Measurements from ENCODE around the gene ELMO1. TPM values are rescaled to one million over a fixed set of nuclear protein-coding genes. Genes with fewer than 3 reads are reported as not detected.
A peak's percentile ranks its signal among the peaks of the same experiment; 100 is the strongest.

ELMO1 gene
- total RNA-seq, 1 donor from 2014 or later: 29.4 TPM

- no peak for DNase-seq (ENCODE audit: extremely low spot score, unreplicated experiment)
- peaks cover 4% of the 10 kb centered on the region for H3K9me3 Mint-ChIP-seq
- TF ChIP-seq, protein P1, sequence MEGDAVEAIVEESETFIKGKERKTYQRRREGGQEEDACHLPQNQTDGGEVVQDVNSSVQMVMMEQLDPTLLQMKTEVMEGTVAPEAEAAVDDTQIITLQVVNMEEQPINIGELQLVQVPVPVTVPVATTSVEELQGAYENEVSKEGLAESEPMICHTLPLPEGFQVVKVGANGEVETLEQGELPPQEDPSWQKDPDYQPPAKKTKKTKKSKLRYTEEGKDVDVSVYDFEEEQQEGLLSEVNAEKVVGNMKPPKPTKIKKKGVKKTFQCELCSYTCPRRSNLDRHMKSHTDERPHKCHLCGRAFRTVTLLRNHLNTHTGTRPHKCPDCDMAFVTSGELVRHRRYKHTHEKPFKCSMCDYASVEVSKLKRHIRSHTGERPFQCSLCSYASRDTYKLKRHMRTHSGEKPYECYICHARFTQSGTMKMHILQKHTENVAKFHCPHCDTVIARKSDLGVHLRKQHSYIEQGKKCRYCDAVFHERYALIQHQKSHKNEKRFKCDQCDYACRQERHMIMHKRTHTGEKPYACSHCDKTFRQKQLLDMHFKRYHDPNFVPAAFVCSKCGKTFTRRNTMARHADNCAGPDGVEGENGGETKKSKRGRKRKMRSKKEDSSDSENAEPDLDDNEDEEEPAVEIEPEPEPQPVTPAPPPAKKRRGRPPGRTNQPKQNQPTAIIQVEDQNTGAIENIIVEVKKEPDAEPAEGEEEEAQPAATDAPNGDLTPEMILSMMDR (conservative IDR thresholded peaks at IDR 0.05): no peak
- H3K27ac Mint-ChIP-seq: no peak overlapping the region
- no peak overlapping the region for H3K4me3 Mint-ChIP-seq
- no peaks in the 10 kb centered on the region for H3K27me3 Mint-ChIP-seq
- peaks cover 6% of the 10 kb centered on the region for H3K36me3 Mint-ChIP-seq
- peaks cover 31% of the 10 kb centered on the region for H3K4me1 Mint-ChIP-seq (ENCODE audit: unreplicated experiment)
Observed at GRCh38 chr7:36972140-36972518, 476.5 kb downstream of the ELMO1 start.

- peak overlapping the region; percentile 22 for H3K27ac Mint-ChIP-seq
- peaks cover 4% of the 10 kb centered on the region for H3K36me3 Mint-ChIP-seq
- TF ChIP-seq, protein P1 (conservative IDR thresholded peaks at IDR 0.05): no peak
- H3K27me3 Mint-ChIP-seq: no peaks in the 10 kb centered on the region
- DNase-seq (ENCODE audit: extremely low spot score, unreplicated experiment): no peak
- peak overlapping the region; percentile 2 for H3K4me3 Mint-ChIP-seq
- H3K9me3 Mint-ChIP-seq: peaks cover 4% of the 10 kb centered on the region
- peaks cover 28% of the 10 kb centered on the region for H3K4me1 Mint-ChIP-seq (ENCODE audit: unreplicated experiment)
Observed at GRCh38 chr7:36971515-36972139, 477.0 kb downstream of the ELMO1 start.

GRCh38 chr7:36970551-36971514, 477.8 kb downstream of the ELMO1 start:
- Mint-ChIP-seq H3K9me3 (peaks cover 4% of the 10 kb centered on the region), H3K27me3 (no peaks in the 10 kb centered on the region), H3K4me3 (peak overlapping the region; percentile 2), H3K4me1 (ENCODE audit: unreplicated experiment) (peaks cover 35% of the 10 kb centered on the region), H3K27ac (peak overlapping the region; percentile 22), H3K36me3 (peaks cover 4% of the 10 kb centered on the region)
- DNase-seq (ENCODE audit: extremely low spot score, unreplicated experiment): no peak
- TF ChIP-seq, protein P1 (conservative IDR thresholded peaks at IDR 0.05): no peak

- Mint-ChIP-seq H3K27me3 (no peaks in the 10 kb centered on the region), H3K4me1 (ENCODE audit: unreplicated experiment) (peaks cover 46% of the 10 kb centered on the region), H3K36me3 (peaks cover 4% of the 10 kb centered on the region), H3K4me3 (no peak overlapping the region), H3K9me3 (peaks cover 6% of the 10 kb centered on the region), H3K27ac (no peak overlapping the region)
- TF ChIP-seq, protein P1 (conservative IDR thresholded peaks at IDR 0.05): no peak
- no peak for DNase-seq (ENCODE audit: extremely low spot score, unreplicated experiment)
Observed at GRCh38 chr7:36969376-36969775, 479.3 kb downstream of the ELMO1 start.

DNA sequence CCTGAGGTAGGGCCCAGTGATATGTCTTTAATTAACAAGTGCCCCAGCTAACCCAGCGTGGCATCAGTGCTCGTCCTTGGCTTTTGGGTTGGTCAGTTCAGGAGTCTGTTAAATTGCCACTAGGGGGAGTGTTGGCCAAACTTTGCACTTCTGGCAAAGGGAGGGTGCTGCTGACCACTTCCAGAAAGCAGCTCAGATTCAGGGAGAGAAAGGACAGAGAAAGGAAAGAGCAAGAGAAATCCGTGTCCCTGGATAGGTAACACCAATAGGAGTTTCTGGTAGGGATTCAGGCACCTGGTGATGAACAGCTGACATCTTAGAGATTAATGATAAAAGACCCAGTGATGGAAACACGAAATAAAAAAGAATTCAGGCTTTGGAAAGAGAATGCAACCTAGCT, 481.3 kb downstream of the ELMO1 start:
- Mint-ChIP-seq H3K27me3 (no peaks in the 10 kb centered on the region), H3K27ac (no peak overlapping the region), H3K36me3 (peaks cover 4% of the 10 kb centered on the region), H3K4me1 (ENCODE audit: unreplicated experiment) (peaks cover 51% of the 10 kb centered on the region), H3K4me3 (no peak overlapping the region), H3K9me3 (peaks cover 6% of the 10 kb centered on the region)
- DNase-seq (ENCODE audit: extremely low spot score, unreplicated experiment): no peak
- TF ChIP-seq, protein P1 (conservative IDR thresholded peaks at IDR 0.05): peak; percentile 84

All from type B pancreatic cell (in vitro differentiated cells).